Trophoblast cell (in vitro differentiated cells and primary cell): ENCODE data around the gene HOPX.

Experiments
- DNase-seq, 2 donors: peaks; one replicate each; pipeline ENCODE4 v3.0.0-alpha.2; 2016
- H2AFZ ChIP-seq: 2 replicates; pipeline ENCODE4 v1.6.1; 2013; ENCODE audit warnings: low read length, moderate library complexity, mild to moderate bottlenecking; ENCODE audit not compliant: insufficient read depth, poor library complexity
- H2AK5ac ChIP-seq: 2 replicates; pipeline ENCODE4 v1.6.1; 2013; ENCODE audit warnings: mild to moderate bottlenecking, low read length
- H2BK120ac ChIP-seq: 2 replicates; pipeline ENCODE4 v1.6.1; 2013; ENCODE audit warnings: low read length, mild to moderate bottlenecking, moderate library complexity; ENCODE audit not compliant: insufficient read depth, poor library complexity
- H2BK12ac ChIP-seq: 2 replicates; pipeline ENCODE4 v1.6.1; 2013; ENCODE audit warnings: mild to moderate bottlenecking, low read length, moderate library complexity
- H2BK5ac ChIP-seq: 2 replicates; pipeline ENCODE4 v1.6.1; 2013; ENCODE audit warnings: low read length, low read depth, moderate library complexity, mild to moderate bottlenecking; ENCODE audit not compliant: poor library complexity
- H3K14ac ChIP-seq: 2 replicates; pipeline ENCODE4 v1.6.1; 2013; ENCODE audit warnings: mild to moderate bottlenecking, low read length
- H3K18ac ChIP-seq: 2 replicates; pipeline ENCODE4 v1.6.1; 2013; ENCODE audit warnings: mild to moderate bottlenecking, low read length
- H3K23ac ChIP-seq: 2 replicates; pipeline ENCODE4 v1.6.1; 2013; ENCODE audit warnings: low read length
- H3K27ac ChIP-seq: 2 replicates; pipeline ENCODE4 v1.5.1; 2013; ENCODE audit warnings: low read depth, mild to moderate bottlenecking, inconsistent platforms, low read length, moderate library complexity
- H3K27me3 ChIP-seq: 2 replicates; pipeline ENCODE4 v1.6.1; 2013; ENCODE audit warnings: inconsistent platforms, mild to moderate bottlenecking, low read length, moderate library complexity; ENCODE audit not compliant: insufficient read depth
- H3K36me3 ChIP-seq, 2 experiments: 1 replicate in 1 of 2; 2 replicates in 1 of 2; pipeline ENCODE4 v1.6.1; 2013; ENCODE audit warnings: low read length in 2 of 2, mild to moderate bottlenecking in 2 of 2, moderate library complexity in 1 of 2; ENCODE audit not compliant: insufficient read depth in 2 of 2, control insufficient read depth in 1 of 2
- H3K4ac ChIP-seq: 2 replicates; pipeline ENCODE4 v1.6.1; 2013; ENCODE audit warnings: low read depth, mild to moderate bottlenecking, low read length, moderate library complexity
- H3K4me1 ChIP-seq, 2 experiments: 1 replicate in 1 of 2; 2 replicates in 1 of 2; pipeline ENCODE4 v1.6.1; 2013; ENCODE audit warnings: low read length in 2 of 2, mild to moderate bottlenecking in 2 of 2, moderate library complexity in 1 of 2; ENCODE audit not compliant: insufficient read depth in 2 of 2, control insufficient read depth in 1 of 2
- H3K4me2 ChIP-seq: 2 replicates; pipeline ENCODE4 v1.6.1; 2013; ENCODE audit warnings: inconsistent platforms, mild to moderate bottlenecking, low read length, moderate library complexity
- H3K4me3 ChIP-seq: 2 replicates; pipeline ENCODE4 v1.5.1; 2013; ENCODE audit warnings: mild to moderate bottlenecking, low read depth, low read length, inconsistent platforms
- H3K79me1 ChIP-seq: one replicate; pipeline ENCODE4 v1.6.1; 2013; ENCODE audit warnings: low read length
- H3K79me2 ChIP-seq: 2 replicates; pipeline ENCODE4 v1.6.1; 2013; ENCODE audit warnings: low read length, mild to moderate bottlenecking; ENCODE audit not compliant: control insufficient read depth, insufficient read depth, poor library complexity
- H3K9ac ChIP-seq: 2 replicates; pipeline ENCODE4 v1.6.1; 2013; ENCODE audit warnings: mild to moderate bottlenecking, low read length
- H3K9me3 ChIP-seq: 2 replicates; pipeline ENCODE4 v1.6.1; 2013; ENCODE audit warnings: low read depth, mild to moderate bottlenecking, control low read depth, inconsistent platforms, low read length; ENCODE audit not compliant: insufficient read depth
- H4K12ac ChIP-seq: 2 replicates; pipeline ENCODE4 v1.6.1; 2013; ENCODE audit warnings: low read depth, mild to moderate bottlenecking, low read length, moderate library complexity
- H4K8ac ChIP-seq: 2 replicates; pipeline ENCODE4 v1.6.1; 2013; ENCODE audit warnings: low read depth, mild to moderate bottlenecking, low read length, moderate library complexity
- H4K91ac ChIP-seq: one replicate; pipeline ENCODE4 v1.6.1; 2013; ENCODE audit warnings: low read depth, mild to moderate bottlenecking, low read length, moderate library complexity
- WGBS: extraction: QIAGEN DNeasy Blood & Tissue Kit; methylation state at CpG from one replicate; pipeline ENCODE4 v1.1.7; 2013; ENCODE audit warnings: missing lambda C conversion rate; ENCODE audit not compliant: insufficient read length, insufficient coverage; ENCODE audit errors: extremely low coverage; 5-methylcytosine and 5-hydroxymethylcytosine counted together

The HOPX gene

DNA sequence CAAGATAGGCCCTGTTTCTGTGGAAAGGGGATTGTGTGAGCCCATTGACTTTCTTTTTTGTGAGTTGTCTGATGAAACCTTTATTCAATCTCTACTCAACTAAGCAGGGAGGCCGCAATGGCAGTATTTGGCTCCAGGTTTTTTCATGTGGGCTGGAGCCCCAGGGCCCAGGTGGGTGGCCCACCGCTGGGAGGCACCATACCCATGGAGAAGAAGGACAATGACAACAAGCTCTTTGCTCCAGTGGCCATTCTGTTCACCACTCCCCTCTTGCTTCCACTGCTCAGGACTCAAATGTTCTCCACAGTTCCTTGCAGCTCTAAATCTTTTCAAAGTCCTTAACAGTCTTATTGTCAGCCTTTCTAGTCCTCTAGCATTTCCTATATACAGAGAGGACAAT, 54.1 kb downstream of the HOPX start:
- Histone ChIP-seq H2BK120ac (no peak overlapping the region), H3K36me3 (no peaks in the 10 kb centered on the region), H3K9me3 (peaks cover 5% of the 10 kb centered on the region), H3K4me3 (no peak overlapping the region), H3K4me1 (no peaks in the 10 kb centered on the region), H3K79me1 (no peaks in the 10 kb centered on the region), H3K4ac (no peak overlapping the region), H4K8ac (no peak overlapping the region), H2AFZ (no peak overlapping the region), H2BK5ac (no peak overlapping the region), H3K79me2 (no peaks in the 10 kb centered on the region), H3K27ac (no peak overlapping the region), H3K9ac (no peak overlapping the region), H4K12ac (no peak overlapping the region), H4K91ac (no peak overlapping the region), H3K18ac (no peak overlapping the region), H2AK5ac (no peak overlapping the region), H3K27me3 (no peaks in the 10 kb centered on the region), H2BK12ac (no peak overlapping the region), H3K4me2 (no peak overlapping the region), H3K23ac (no peak overlapping the region), H3K14ac (no peak overlapping the region)
- WGBS = no CpG with 5 or more reads among the region's 2 CpGs
- DNase-seq = no peak

DNA sequence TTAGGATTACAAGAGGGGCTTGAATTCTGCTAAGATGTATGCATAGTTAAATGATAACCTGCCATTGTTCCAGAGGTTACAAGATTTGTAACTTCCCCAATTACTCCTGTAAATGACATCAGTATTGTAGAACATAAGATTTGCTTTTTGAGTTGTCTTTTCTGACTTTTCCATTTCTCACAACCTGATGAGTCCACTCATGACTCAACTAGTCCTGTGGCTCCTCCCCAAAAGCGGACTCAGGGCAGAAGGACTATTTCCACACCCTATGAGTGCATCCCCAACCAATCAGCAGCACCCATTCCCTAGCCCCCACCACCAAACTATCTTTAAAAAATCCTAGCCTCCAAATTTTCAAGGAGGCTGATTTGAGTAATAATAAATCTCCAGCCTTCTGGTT, 54.7 kb downstream of the HOPX start:
- Histone ChIP-seq H3K4me3 (no peak overlapping the region), H3K4ac (no peak overlapping the region), H4K12ac (no peak overlapping the region), H3K9me3 (peaks cover 5% of the 10 kb centered on the region), H3K14ac (no peak overlapping the region), H3K79me1 (no peaks in the 10 kb centered on the region), H3K18ac (no peak overlapping the region), H3K4me2 (no peak overlapping the region), H4K91ac (no peak overlapping the region), H4K8ac (no peak overlapping the region), H3K27me3 (no peaks in the 10 kb centered on the region), H3K4me1 (no peaks in the 10 kb centered on the region), H3K9ac (no peak overlapping the region), H3K79me2 (no peaks in the 10 kb centered on the region), H3K27ac (no peak overlapping the region), H2AFZ (no peak overlapping the region), H2BK12ac (no peak overlapping the region), H3K23ac (no peak overlapping the region), H2AK5ac (no peak overlapping the region), H2BK120ac (no peak overlapping the region), H3K36me3 (no peaks in the 10 kb centered on the region), H2BK5ac (no peak overlapping the region)
- WGBS = no CpG with 5 or more reads among the region's 1 CpG
- no peak for DNase-seq

DNA sequence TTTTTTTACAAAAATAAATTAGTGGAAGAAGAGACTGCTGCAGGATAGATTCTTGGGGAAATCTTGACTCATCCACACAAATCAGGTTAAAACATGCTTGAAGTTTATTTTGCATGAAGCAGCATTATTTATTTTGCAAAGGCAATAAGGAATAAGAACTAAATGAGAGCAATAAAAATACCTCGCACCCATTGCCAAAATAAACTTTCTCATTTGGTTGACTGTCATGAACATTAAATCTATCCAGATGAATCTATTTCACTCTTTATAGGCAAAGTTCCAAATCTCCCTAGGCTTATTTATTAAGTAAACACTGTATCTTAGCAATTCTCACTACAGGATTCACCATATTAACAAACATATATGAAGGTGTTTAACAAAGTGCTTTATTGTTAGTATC, 58.9 kb downstream of the HOPX start:
- H2AK5ac ChIP-seq = no peak overlapping the region
- no peak overlapping the region for H2BK5ac ChIP-seq
- H2BK12ac ChIP-seq = no peak overlapping the region
- no peaks in the 10 kb centered on the region for H3K79me2 ChIP-seq
- H3K23ac ChIP-seq = no peak overlapping the region
- no peak overlapping the region for H2BK120ac ChIP-seq
- H4K12ac ChIP-seq = no peak overlapping the region
- no peak overlapping the region for H4K8ac ChIP-seq
- H3K27me3 ChIP-seq = no peaks in the 10 kb centered on the region
- no peak overlapping the region for H3K4ac ChIP-seq
- H3K27ac ChIP-seq = no peak overlapping the region
- H3K4me1 ChIP-seq = no peaks in the 10 kb centered on the region
- H3K4me3 ChIP-seq = no peak overlapping the region
- H2AFZ ChIP-seq = no peak overlapping the region
- H4K91ac ChIP-seq = no peak overlapping the region
- no peak overlapping the region for H3K9ac ChIP-seq
- no peak for DNase-seq
- H3K79me1 ChIP-seq = no peaks in the 10 kb centered on the region
- H3K9me3 ChIP-seq = peaks cover 8% of the 10 kb centered on the region
- H3K18ac ChIP-seq = no peak overlapping the region
- WGBS = no CpG with 5 or more reads among the region's 1 CpG
- H3K36me3 ChIP-seq = no peaks in the 10 kb centered on the region
- no peak overlapping the region for H3K4me2 ChIP-seq
- H3K14ac ChIP-seq = no peak overlapping the region

DNA sequence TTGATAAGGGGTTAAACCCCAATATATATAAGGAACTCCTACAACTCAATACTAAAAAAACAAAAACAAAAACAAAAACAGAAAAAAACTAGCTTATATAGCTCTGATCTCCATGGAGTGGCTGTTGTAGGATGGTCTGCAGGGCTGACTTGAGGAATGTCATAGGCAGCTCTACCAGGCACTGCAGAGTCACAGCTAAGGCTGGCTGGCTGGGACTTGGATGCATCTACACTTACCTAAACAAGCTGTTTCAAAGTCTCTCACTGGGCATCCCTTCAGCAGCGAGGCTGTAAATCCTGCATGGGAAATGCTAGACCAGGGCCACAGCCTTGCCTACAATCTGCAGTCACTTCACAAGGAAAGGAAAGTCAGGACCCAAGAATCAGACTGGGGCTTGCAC, 61.3 kb downstream of the HOPX start:
- no peaks in the 10 kb centered on the region for H3K36me3 ChIP-seq
- H3K4me1 ChIP-seq = no peaks in the 10 kb centered on the region
- H2AFZ ChIP-seq = no peak overlapping the region
- H3K27me3 ChIP-seq = no peaks in the 10 kb centered on the region
- no CpG with 5 or more reads among the region's 1 CpG for WGBS
- no peak overlapping the region for H4K12ac ChIP-seq
- H3K27ac ChIP-seq = no peak overlapping the region
- H3K79me2 ChIP-seq = no peaks in the 10 kb centered on the region
- no peak overlapping the region for H4K91ac ChIP-seq
- no peak overlapping the region for H3K14ac ChIP-seq
- H2BK120ac ChIP-seq = no peak overlapping the region
- H3K4ac ChIP-seq = no peak overlapping the region
- no peak overlapping the region for H2BK12ac ChIP-seq
- DNase-seq = no peak
- no peak overlapping the region for H3K4me3 ChIP-seq
- H4K8ac ChIP-seq = no peak overlapping the region
- no peak overlapping the region for H3K4me2 ChIP-seq
- H3K79me1 ChIP-seq = no peaks in the 10 kb centered on the region
- H3K23ac ChIP-seq = no peak overlapping the region
- no peak overlapping the region for H3K9ac ChIP-seq
- H3K18ac ChIP-seq = no peak overlapping the region
- H3K9me3 ChIP-seq = peaks cover 6% of the 10 kb centered on the region
- H2BK5ac ChIP-seq = no peak overlapping the region
- H2AK5ac ChIP-seq = no peak overlapping the region
